ENCODE data around the gene RELN. TPM values are rescaled to one million over a fixed set of nuclear protein-coding genes. Genes with fewer than 3 reads are reported as not detected.
"Not testable (repeated sequence)": the region's sequence is repeated elsewhere in the genome, so short reads cannot be mapped to it uniquely, and the experiment has no call there.

The RELN gene
- total RNA-seq, 2 donors from 2014 or later = 3.9 to 8.5 TPM

GRCh38 chr7:103791894-103792293, 197.6 kb downstream of the RELN start:
- H3K4me3 Mint-ChIP-seq = no peak overlapping the region
- H3K4me1 ChIP-seq (ENCODE audit: control insufficient read depth, insufficient read depth, low read length) = no peaks in the 10 kb centered on the region
- DNase-seq = no peak
- no peak overlapping the region for H3K4me3 ChIP-seq (ENCODE audit: low read length)
- peaks cover 8% of the 10 kb centered on the region for H3K9me3 Mint-ChIP-seq
- no peak overlapping the region for H3K9ac ChIP-seq (ENCODE audit: extremely low read depth, low read length, poor library complexity, severe bottlenecking)
- H3K36me3 Mint-ChIP-seq (ENCODE audit: low read depth) = no peaks in the 10 kb centered on the region
- H3K27me3 ChIP-seq (ENCODE audit: control insufficient read depth, insufficient read depth, low read length, poor library complexity, severe bottlenecking) = no peaks in the 10 kb centered on the region
- H3K9me3 ChIP-seq (ENCODE audit: control insufficient read depth, low read length) = no peaks in the 10 kb centered on the region
- H3K27ac ChIP-seq (ENCODE audit: low read depth, low read length) = no peak overlapping the region
- no peak overlapping the region for H3K27ac Mint-ChIP-seq
- no peaks in the 10 kb centered on the region for H3K36me3 ChIP-seq (ENCODE audit: control insufficient read depth, insufficient read depth, low read length)
- H3K4me1 Mint-ChIP-seq = no peaks in the 10 kb centered on the region
- TF ChIP-seq CTCF (conservative IDR thresholded peaks at IDR 0.05) = no peak
- H3K27me3 Mint-ChIP-seq (ENCODE audit: insufficient read depth) = peaks cover 5% of the 10 kb centered on the region

GRCh38 chr7:103787041-103787440, 202.4 kb downstream of the RELN start:
- not testable (repeated sequence) for H3K36me3 ChIP-seq (ENCODE audit: control insufficient read depth, insufficient read depth, low read length); H3K4me3 Mint-ChIP-seq; H3K36me3 Mint-ChIP-seq (ENCODE audit: low read depth); H3K9me3 ChIP-seq (ENCODE audit: control insufficient read depth, low read length); H3K27me3 ChIP-seq (ENCODE audit: control insufficient read depth, insufficient read depth, low read length, poor library complexity, severe bottlenecking); H3K9me3 Mint-ChIP-seq; H3K4me1 Mint-ChIP-seq; H3K4me3 ChIP-seq (ENCODE audit: low read length); H3K27ac ChIP-seq (ENCODE audit: low read depth, low read length); DNase-seq; H3K9ac ChIP-seq (ENCODE audit: extremely low read depth, low read length, poor library complexity, severe bottlenecking); H3K27ac Mint-ChIP-seq; H3K4me1 ChIP-seq (ENCODE audit: control insufficient read depth, insufficient read depth, low read length)
- WGBS, 2 experiments (ENCODE audit: insufficient coverage in 1 of 2, insufficient read length in 1 of 2) = 100% methylated on average over 1 of the region's 1 CpG; no CpG with 5 or more reads in 1 of the 2 experiments
- peaks cover 10% of the 10 kb centered on the region for H3K27me3 Mint-ChIP-seq (ENCODE audit: insufficient read depth)

GRCh38 chr7:103784646-103785286, 204.7 kb downstream of the RELN start:
- TF ChIP-seq CTCF (conservative IDR thresholded peaks at IDR 0.05) = no peak
- Mint-ChIP-seq H3K36me3 (ENCODE audit: low read depth) (no peaks in the 10 kb centered on the region), H3K4me3 (no peak overlapping the region), H3K27ac (no peak overlapping the region), H3K27me3 (ENCODE audit: insufficient read depth) (peaks cover 10% of the 10 kb centered on the region), H3K9me3 (peaks cover 7% of the 10 kb centered on the region), H3K4me1 (no peaks in the 10 kb centered on the region)
- 95% methylated on average over 1 of the region's 1 CpG; no CpG with 5 or more reads in 1 of the 2 experiments for WGBS, 2 experiments (ENCODE audit: insufficient coverage in 1 of 2, insufficient read length in 1 of 2)
- H3K4me1 ChIP-seq (ENCODE audit: control insufficient read depth, insufficient read depth, low read length) = no peaks in the 10 kb centered on the region
- H3K36me3 ChIP-seq (ENCODE audit: control insufficient read depth, insufficient read depth, low read length) = no peaks in the 10 kb centered on the region
- H3K4me3 ChIP-seq (ENCODE audit: low read length) = no peak overlapping the region
- no peaks in the 10 kb centered on the region for H3K27me3 ChIP-seq (ENCODE audit: control insufficient read depth, insufficient read depth, low read length, poor library complexity, severe bottlenecking)
- DNase-seq = no peak
- no peak overlapping the region for H3K9ac ChIP-seq (ENCODE audit: extremely low read depth, low read length, poor library complexity, severe bottlenecking)
- H3K27ac ChIP-seq (ENCODE audit: low read depth, low read length) = no peak overlapping the region
- no peaks in the 10 kb centered on the region for H3K9me3 ChIP-seq (ENCODE audit: control insufficient read depth, low read length)

- no peak overlapping the region for H3K27ac Mint-ChIP-seq
- WGBS, 2 experiments (ENCODE audit: insufficient coverage in 1 of 2, insufficient read length in 1 of 2) = 96% methylated on average over 1 of the region's 1 CpG; no CpG with 5 or more reads in 1 of the 2 experiments
- H3K4me3 Mint-ChIP-seq = no peak overlapping the region
These were observed 208.0 kb downstream of the RELN start for GRCh38 chr7:103781409-103781808.

More at GRCh38 chr7:103781409-103781808, 208.0 kb downstream of the RELN start:
- no peak overlapping the region for H3K4me3 ChIP-seq (ENCODE audit: low read length)
- H3K4me1 ChIP-seq (ENCODE audit: control insufficient read depth, insufficient read depth, low read length) = no peaks in the 10 kb centered on the region
- no peak overlapping the region for H3K27ac ChIP-seq (ENCODE audit: low read depth, low read length)
- no peak overlapping the region for H3K9ac ChIP-seq (ENCODE audit: extremely low read depth, low read length, poor library complexity, severe bottlenecking)
- H3K27me3 ChIP-seq (ENCODE audit: control insufficient read depth, insufficient read depth, low read length, poor library complexity, severe bottlenecking) = no peaks in the 10 kb centered on the region
- Mint-ChIP-seq H3K9me3 (peaks cover 3% of the 10 kb centered on the region), H3K36me3 (ENCODE audit: low read depth) (no peaks in the 10 kb centered on the region), H3K4me1 (peaks cover 2% of the 10 kb centered on the region), H3K27me3 (ENCODE audit: insufficient read depth) (peaks cover 1% of the 10 kb centered on the region)
- H3K9me3 ChIP-seq (ENCODE audit: control insufficient read depth, low read length) = no peaks in the 10 kb centered on the region
- no peak for TF ChIP-seq CTCF (conservative IDR thresholded peaks at IDR 0.05)
- no peak for DNase-seq
- no peaks in the 10 kb centered on the region for H3K36me3 ChIP-seq (ENCODE audit: control insufficient read depth, insufficient read depth, low read length)

All from endodermal cell (in vitro differentiated cells).